B cell (primary cell): Measurements from ENCODE around the gene FRMPD4. TPM values are rescaled to one million over a fixed set of nuclear protein-coding genes. Genes with fewer than 3 reads are reported as not detected.

Source experiments
- ATAC-seq: fragments of 200-7000 bp; cut with Tn5 transposase; one replicate; pipeline ENCODE4 v1.10.0; 2021; ENCODE audit warnings: low read depth, mild to moderate bottlenecking, moderate number of reproducible peaks, moderate library complexity
- CTCF ChIA-PET: fragments of 350-600 bp; sonication (Branson Sonifier 250); formaldehyde crosslinking; loops from one replicate; lab custom pipeline; 2021; ENCODE audit warnings: antibody characterized with exemption, inconsistent platforms; lab: Charles Lee
- POLR2A ChIA-PET: fragments of 350-600 bp; sonication (Branson Sonifier 250); formaldehyde crosslinking; loops from one replicate; lab custom pipeline; 2021; ENCODE audit warnings: antibody characterized with exemption; lab: Charles Lee
- DNase-seq: peaks from one replicate; pipeline ENCODE4 v3.0.0; 2013
- H2AFZ ChIP-seq: 2 replicates; pipeline ENCODE4 v1.6.1; 2012; ENCODE audit warnings: mild to moderate bottlenecking, low read depth, low read length; ENCODE audit not compliant: insufficient read depth, poor library complexity, severe bottlenecking
- H3K27ac ChIP-seq, 2 donors: 1 replicate in 1 of 2; 2 replicates in 1 of 2; pipeline ENCODE4 v1.5.1; 2012 to 2013; ENCODE audit warnings: low read length in 2 of 2, mild to moderate bottlenecking in 2 of 2, moderate library complexity in 1 of 2
- H3K27me3 ChIP-seq, 4 experiments: fragments of 200-600 bp in 1 of 4; sonication (generic) in 1 of 4; replicated peaks in 1 of 4; 1 replicate in 2 of 4; 2 replicates in 2 of 4; pipeline versions ENCODE4 v1.6.1 to v1.7.0; 2013 to 2016; ENCODE audit warnings: low read length in 3 of 4, mild to moderate bottlenecking in 2 of 4, mixed read lengths in 1 of 4, moderate library complexity in 1 of 4; ENCODE audit not compliant: insufficient read depth in 4 of 4, control insufficient read depth in 3 of 4; ENCODE audit errors: control extremely low read depth in 1 of 4
- H3K36me3 ChIP-seq, 2 experiments: replicated peaks in 1 of 2; 1 replicate in 1 of 2; 2 replicates in 1 of 2; pipeline versions ENCODE4 v1.6.1 to v1.7.1; 2013; ENCODE audit warnings: low read length in 1 of 2; ENCODE audit not compliant: insufficient read depth in 2 of 2, control insufficient read depth in 1 of 2; ENCODE audit errors: control extremely low read depth in 1 of 2, extremely low read depth in 1 of 2
- H3K4me1 ChIP-seq, 2 donors: fragments of 200-600 bp in 1 of 2; sonication (generic) in 1 of 2; 1 replicate in 1 of 2; 2 replicates in 1 of 2; pipeline versions ENCODE4 v1.5.1 to v1.6.1; 2013 to 2017; ENCODE audit warnings: low read length in 2 of 2; ENCODE audit not compliant: control insufficient read depth in 2 of 2, insufficient read depth in 2 of 2
- H3K4me2 ChIP-seq: replicated peaks from 2 replicates; pipeline ENCODE3; 2012; ENCODE audit warnings: mild to moderate bottlenecking, low read depth, low read length; ENCODE audit not compliant: poor library complexity, severe bottlenecking
- H3K4me3 ChIP-seq, 5 experiments: fragments of 200-600 bp in 1 of 5; sonication (generic) in 1 of 5; 1 replicate in 3 of 5; 2 replicates in 2 of 5; pipeline versions ENCODE4 v1.5.1 to v1.7.0; 2011 to 2016; ENCODE audit warnings: low read length in 4 of 5, mild to moderate bottlenecking in 4 of 5, low read depth in 2 of 5, control low read depth in 1 of 5, moderate library complexity in 1 of 5; ENCODE audit not compliant: insufficient read depth in 1 of 5; ENCODE audit errors: control extremely low read depth in 1 of 5, extremely low read depth in 1 of 5
- H3K79me2 ChIP-seq: fragments of 200-600 bp; sonication (generic); one replicate; pipeline ENCODE4 v1.6.0; 2016; ENCODE audit warnings: low read length; ENCODE audit not compliant: control insufficient read depth, insufficient read depth
- H3K9ac ChIP-seq: fragments of 200-600 bp; sonication (generic); 2 replicates; pipeline ENCODE4 v1.6.1; 2017; ENCODE audit warnings: mild to moderate bottlenecking, low read length, moderate library complexity
- H3K9me3 ChIP-seq, 3 donors: one replicate each; pipeline versions ENCODE4 v1.6.1 to v1.7.1; 2013; ENCODE audit warnings: low read length in 2 of 3; ENCODE audit not compliant: control insufficient read depth in 2 of 3, insufficient read depth in 1 of 3; ENCODE audit errors: control extremely low read depth in 1 of 3
- H4K20me1 ChIP-seq: 2 replicates; pipeline ENCODE4 v1.6.0; 2012; ENCODE audit warnings: mild to moderate bottlenecking, low read length; ENCODE audit not compliant: insufficient read depth, control insufficient read depth, poor library complexity, severe bottlenecking
- H3K27ac Mint-ChIP-seq: one replicate; pipeline ENCODE4 v1.8.0; 2021; ENCODE audit warnings: mixed read lengths
- H3K27me3 Mint-ChIP-seq: one replicate; pipeline ENCODE4 v1.8.0; 2021; ENCODE audit warnings: mixed read lengths
- H3K4me1 Mint-ChIP-seq: one replicate; pipeline ENCODE4 v1.8.0; 2021; ENCODE audit warnings: mixed read lengths
- H3K4me3 Mint-ChIP-seq: one replicate; pipeline ENCODE4 v1.8.0; 2021; ENCODE audit warnings: mixed read lengths
- H3K9me3 Mint-ChIP-seq: one replicate; pipeline ENCODE4 v1.8.0; 2022; ENCODE audit warnings: mixed read lengths; ENCODE audit not compliant: insufficient read depth
- CTCF ChIP-seq: fragments of 200-600 bp; IDR thresholded peaks from one replicate; pipeline ENCODE4 v1.8.0; 2022; ENCODE audit warnings: antibody characterized with exemption, mild to moderate bottlenecking
- EZH2 ChIP-seq: IDR thresholded peaks from 2 replicates; pipeline ENCODE4 v1.6.1; 2012; ENCODE audit warnings: borderline replicate concordance, low read depth, mild to moderate bottlenecking, moderate library complexity, low read length; ENCODE audit not compliant: insufficient read depth, poor library complexity, severe bottlenecking
- WGBS: methylation state at CpG from one replicate; pipeline ENCODE4 v1.1.5; 2013; ENCODE audit warnings: missing lambda C conversion rate; ENCODE audit not compliant: insufficient coverage; 5-methylcytosine and 5-hydroxymethylcytosine counted together
- intact Hi-C: fragments of 100-400 bp; cut with micrococcal nuclease; formaldehyde crosslinking; loops from one replicate; pipeline ENCODE4 v1.10.0; 2022
- polyA plus RNA-seq: library from polyadenylated mRNA; depleted of rRNA; stranded (reverse); fragments of >200 nt; gene quantifications from 2 replicates; pipeline ENCODE4 v1.2.3, GENCODE V29; 2012
- total RNA-seq, 2 donors: library from RNA; stranded (reverse); fragments of 120-200 nt in 1 of 2; gene quantifications; 1 replicate in 1 of 2; 2 replicates in 1 of 2; pipeline versions ENCODE4 v1.2.3 to v1.2.4, GENCODE V29; 2013 to 2022

FRMPD4 gene
- total and polyA plus RNA-seq, 2 donors (not counting 1 experiment from before 2014, with no cell fraction given), result not detected

DNA sequence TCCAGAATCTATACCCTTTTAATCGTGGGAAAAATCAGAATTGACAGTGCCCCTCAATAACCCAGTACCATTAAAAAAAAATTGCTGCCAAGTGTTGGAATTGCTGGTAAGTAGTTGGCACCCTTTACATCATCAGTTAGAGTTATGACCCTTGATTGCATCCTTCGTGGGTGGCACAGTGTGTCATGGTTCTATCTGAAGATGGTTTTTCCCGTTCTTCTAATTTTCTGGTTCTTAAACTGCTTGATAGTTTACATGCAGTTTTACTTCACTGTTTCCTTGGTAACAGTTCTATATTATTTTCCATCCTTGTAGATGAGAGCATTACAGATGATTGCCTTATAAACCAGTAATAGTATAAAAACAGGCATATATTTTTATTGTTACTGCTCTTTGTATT lies 3.2 kb downstream of the FRMPD4 start:
- intact Hi-C loops, result no loop called here
- POLR2A ChIA-PET, result no interaction called here
- TF ChIP-seq CTCF (no peak), EZH2 (no peak)
- no peaks in the 10 kb centered on the region for H3K27me3 ChIP-seq
- H3K4me2 ChIP-seq, result no peak overlapping the region
- H2AFZ ChIP-seq, result no peak overlapping the region
- no peak overlapping the region for H3K9ac ChIP-seq
- no peak overlapping the region for H3K27ac ChIP-seq
- ATAC-seq (no peak), DNase-seq (no peak)
- H3K4me1 ChIP-seq, result no peaks in the 10 kb centered on the region
- Mint-ChIP-seq H3K27me3 (peaks cover 8% of the 10 kb centered on the region), H3K27ac (no peak overlapping the region), H3K4me1 (peaks cover 3% of the 10 kb centered on the region), H3K9me3 (no peaks in the 10 kb centered on the region), H3K4me3 (no peak overlapping the region)
- no peaks in the 10 kb centered on the region for H3K9me3 ChIP-seq
- H3K79me2 ChIP-seq, result no peaks in the 10 kb centered on the region
- H4K20me1 ChIP-seq, result no peaks in the 10 kb centered on the region
- no CpG with 5 or more reads among the region's 3 CpGs for WGBS
- no peaks in the 10 kb centered on the region for H3K36me3 ChIP-seq
- no peak overlapping the region for H3K4me3 ChIP-seq
- CTCF ChIA-PET, result no interaction called here

GRCh38 chrX:12142661-12143060 lies 4.4 kb downstream of the FRMPD4 start:
- WGBS, result no CpG with 5 or more reads among the region's 4 CpGs

More at GRCh38 chrX:12142661-12143060, 4.4 kb downstream of the FRMPD4 start:
- Mint-ChIP-seq H3K4me3 (no peak overlapping the region), H3K27me3 (peaks cover 2% of the 10 kb centered on the region), H3K4me1 (peaks cover under 1% of the 10 kb centered on the region), H3K9me3 (no peaks in the 10 kb centered on the region), H3K27ac (no peak overlapping the region)
- Histone ChIP-seq H3K4me1 (no peaks in the 10 kb centered on the region), H3K79me2 (no peaks in the 10 kb centered on the region), H3K9me3 (no peaks in the 10 kb centered on the region), H3K27ac (no peak overlapping the region), H3K36me3 (no peaks in the 10 kb centered on the region), H3K27me3 (no peaks in the 10 kb centered on the region), H3K4me3 (no peak overlapping the region), H3K9ac (no peak overlapping the region), H4K20me1 (no peaks in the 10 kb centered on the region), H2AFZ (no peak overlapping the region), H3K4me2 (no peak overlapping the region)
- DNase-seq (no peak), ATAC-seq (no peak)
- TF ChIP-seq CTCF (no peak), EZH2 (no peak)
- CTCF ChIA-PET, result no interaction called here
- POLR2A ChIA-PET, result no interaction called here
- intact Hi-C loops, result no loop called here
